ENCODE results near the gene EPB41L2. TPM values are rescaled to one million over a fixed set of nuclear protein-coding genes. Genes with fewer than 3 reads are reported as not detected.

EPB41L2 gene
- total and polyA plus RNA-seq, 2 donors from 2014 or later: 19.6 to 111 TPM

DNA sequence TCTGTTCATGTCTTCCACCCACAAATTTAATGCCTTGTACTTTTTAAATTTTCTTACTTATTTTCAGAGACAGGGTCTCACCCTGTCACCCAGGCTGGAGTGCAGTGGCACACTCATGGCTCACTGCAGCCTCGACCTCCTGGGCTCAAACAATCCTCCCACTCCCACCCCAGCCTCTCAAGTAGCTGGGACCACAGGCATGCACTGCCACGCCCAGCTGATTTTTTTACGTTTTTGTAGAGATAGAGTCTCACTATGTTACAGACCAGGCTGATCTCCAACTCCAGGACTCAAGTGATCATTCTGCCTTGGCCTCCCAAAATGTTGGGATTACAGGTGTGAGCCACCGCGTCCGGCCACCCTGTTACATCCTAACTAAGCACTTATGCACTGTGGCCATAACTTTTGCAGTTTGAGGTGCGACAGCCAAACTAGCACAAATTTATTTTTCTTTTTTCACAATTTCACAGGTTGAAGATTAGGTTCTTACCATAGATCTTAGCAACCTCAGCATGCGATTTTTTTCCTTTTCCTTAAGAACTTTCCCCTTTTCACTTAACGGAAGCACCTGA, 92.1 kb downstream of the EPB41L2 start:
- Histone ChIP-seq H3K27ac (ENCODE audit: low read depth in 2 of 2, low read length in 2 of 2) (no peak overlapping the region), H3K4me3 (ENCODE audit: low read length in 3 of 3) (no peak overlapping the region), H3K36me3 (ENCODE audit: control insufficient read depth in 2 of 3, insufficient read depth in 3 of 3, low read length in 3 of 3) (no peaks in the 10 kb centered on the region), H3K4me1 (ENCODE audit: control insufficient read depth in 2 of 3, insufficient read depth in 2 of 3, low read depth in 1 of 3, low read length in 3 of 3) (peaks cover 0 to 5% (median 0%) of the 10 kb centered on the region in 3 donors), H3K9me3 (ENCODE audit: control insufficient read depth in 2 of 3, insufficient read depth in 1 of 3, low read length in 3 of 3) (no peaks in the 10 kb centered on the region), H3K9ac (ENCODE audit: low read length in 3 of 3) (no peak overlapping the region), H3K27me3 (ENCODE audit: control insufficient read depth, insufficient read depth, low read length) (no peaks in the 10 kb centered on the region)
- intact Hi-C loops (cut with DNase I): no loop called here
- no peak for FAIRE-seq
- DNase-seq: no peak
- TF ChIP-seq, protein P1, sequence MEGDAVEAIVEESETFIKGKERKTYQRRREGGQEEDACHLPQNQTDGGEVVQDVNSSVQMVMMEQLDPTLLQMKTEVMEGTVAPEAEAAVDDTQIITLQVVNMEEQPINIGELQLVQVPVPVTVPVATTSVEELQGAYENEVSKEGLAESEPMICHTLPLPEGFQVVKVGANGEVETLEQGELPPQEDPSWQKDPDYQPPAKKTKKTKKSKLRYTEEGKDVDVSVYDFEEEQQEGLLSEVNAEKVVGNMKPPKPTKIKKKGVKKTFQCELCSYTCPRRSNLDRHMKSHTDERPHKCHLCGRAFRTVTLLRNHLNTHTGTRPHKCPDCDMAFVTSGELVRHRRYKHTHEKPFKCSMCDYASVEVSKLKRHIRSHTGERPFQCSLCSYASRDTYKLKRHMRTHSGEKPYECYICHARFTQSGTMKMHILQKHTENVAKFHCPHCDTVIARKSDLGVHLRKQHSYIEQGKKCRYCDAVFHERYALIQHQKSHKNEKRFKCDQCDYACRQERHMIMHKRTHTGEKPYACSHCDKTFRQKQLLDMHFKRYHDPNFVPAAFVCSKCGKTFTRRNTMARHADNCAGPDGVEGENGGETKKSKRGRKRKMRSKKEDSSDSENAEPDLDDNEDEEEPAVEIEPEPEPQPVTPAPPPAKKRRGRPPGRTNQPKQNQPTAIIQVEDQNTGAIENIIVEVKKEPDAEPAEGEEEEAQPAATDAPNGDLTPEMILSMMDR (IDR thresholded peaks at IDR 0.05; ENCODE audit: borderline replicate concordance, extremely low read depth, insufficient read depth): no peak

DNA sequence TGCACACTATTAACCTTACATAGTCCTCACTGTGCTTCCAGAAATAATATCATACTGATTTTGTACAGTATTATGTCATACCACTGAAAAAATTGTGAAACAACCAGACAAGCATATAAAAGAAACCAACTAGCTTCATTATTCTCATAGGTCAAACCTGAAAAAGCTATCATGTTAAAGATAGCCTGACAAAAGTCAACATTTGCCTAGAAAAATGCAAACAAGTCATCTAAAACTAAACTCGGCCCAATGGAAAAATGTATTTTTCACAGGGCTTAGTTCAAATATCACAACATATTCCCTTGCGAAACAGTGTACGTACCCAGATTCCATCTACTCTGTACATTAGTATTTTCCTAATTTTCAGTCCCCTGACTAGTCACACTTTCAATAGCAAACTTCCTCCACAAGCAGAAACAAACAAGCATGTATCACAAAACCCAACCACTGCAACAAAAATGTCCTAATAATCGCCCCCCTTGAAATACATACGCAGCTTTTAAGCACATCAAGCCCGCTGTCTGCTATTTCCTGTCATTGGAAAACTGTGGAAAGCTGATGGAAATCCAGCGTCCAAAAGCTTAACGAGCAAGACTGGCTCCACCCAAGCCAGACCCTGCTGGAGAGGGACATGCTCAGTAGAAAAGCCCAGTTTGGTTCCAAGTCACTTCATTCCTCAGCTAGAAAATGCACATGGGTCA, 93.1 kb downstream of the EPB41L2 start:
- Histone ChIP-seq H3K4me3 (ENCODE audit: low read length in 3 of 3) (peak overlapping the region; percentile 36 to 70 (median 54)), H3K4me1 (ENCODE audit: control insufficient read depth in 2 of 3, insufficient read depth in 2 of 3, low read depth in 1 of 3, low read length in 3 of 3) (peaks cover 0 to 5% (median 0%) of the 10 kb centered on the region in 3 donors), H3K27ac (ENCODE audit: low read depth in 2 of 2, low read length in 2 of 2) (peak overlapping the region in 1 of 2 donors; percentile 60), H3K9ac (ENCODE audit: low read length in 3 of 3) (peak overlapping the region in 1 of 3 donors; percentile 24), H3K9me3 (ENCODE audit: control insufficient read depth in 2 of 3, insufficient read depth in 1 of 3, low read length in 3 of 3) (no peaks in the 10 kb centered on the region), H3K36me3 (ENCODE audit: control insufficient read depth in 2 of 3, insufficient read depth in 3 of 3, low read length in 3 of 3) (no peaks in the 10 kb centered on the region), H3K27me3 (ENCODE audit: control insufficient read depth, insufficient read depth, low read length) (no peaks in the 10 kb centered on the region)
- FAIRE-seq (no peak), DNase-seq (peak in 3 of 5 donors; percentile 46 to 87 (median 68))
- intact Hi-C loops (cut with DNase I): no loop called here
- TF ChIP-seq, protein P1 (IDR thresholded peaks at IDR 0.05; ENCODE audit: borderline replicate concordance, extremely low read depth, insufficient read depth): no peak

DNA sequence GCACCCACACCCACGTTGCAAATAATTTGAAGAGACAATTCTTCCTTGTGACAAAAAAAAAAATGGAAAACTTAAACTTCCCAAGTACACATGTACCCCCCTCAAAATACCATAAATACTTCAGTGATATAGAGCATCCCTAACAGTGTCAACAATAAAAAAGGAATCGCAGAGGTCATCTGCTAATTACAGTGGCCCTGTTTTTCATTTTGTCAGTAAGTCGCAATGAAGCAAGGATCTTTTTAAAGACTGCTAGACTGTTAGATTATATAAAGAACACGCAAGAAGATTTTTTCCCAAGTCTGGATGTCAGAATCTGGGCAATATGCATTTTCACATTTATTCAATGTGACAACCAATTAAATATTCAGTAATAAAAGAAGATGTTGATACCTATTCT, 93.9 kb downstream of the EPB41L2 start:
- H3K27me3 ChIP-seq (ENCODE audit: control insufficient read depth, insufficient read depth, low read length): no peaks in the 10 kb centered on the region
- H3K9ac ChIP-seq (ENCODE audit: low read length in 3 of 3): peak overlapping the region in 1 of 3 donors; percentile 16
- intact Hi-C loops (cut with DNase I): no loop called here
- H3K36me3 ChIP-seq (ENCODE audit: control insufficient read depth in 2 of 3, insufficient read depth in 3 of 3, low read length in 3 of 3): no peaks in the 10 kb centered on the region
- peaks cover 0 to 5% (median 0%) of the 10 kb centered on the region in 3 donors for H3K4me1 ChIP-seq (ENCODE audit: control insufficient read depth in 2 of 3, insufficient read depth in 2 of 3, low read depth in 1 of 3, low read length in 3 of 3)
- DNase-seq (peak in 1 of 5 donors; percentile 26), FAIRE-seq (no peak)
- peak overlapping the region; percentile 36 to 70 (median 58) for H3K4me3 ChIP-seq (ENCODE audit: low read length in 3 of 3)
- H3K9me3 ChIP-seq (ENCODE audit: control insufficient read depth in 2 of 3, insufficient read depth in 1 of 3, low read length in 3 of 3): no peaks in the 10 kb centered on the region
- peak overlapping the region in 1 of 2 donors; percentile 10 for H3K27ac ChIP-seq (ENCODE audit: low read depth in 2 of 2, low read length in 2 of 2)
- TF ChIP-seq, protein P1 (IDR thresholded peaks at IDR 0.05; ENCODE audit: borderline replicate concordance, extremely low read depth, insufficient read depth): no peak

Data from kidney (tissue), 14 donors.